ENCODE measurements around the gene SESN2.

DNA sequence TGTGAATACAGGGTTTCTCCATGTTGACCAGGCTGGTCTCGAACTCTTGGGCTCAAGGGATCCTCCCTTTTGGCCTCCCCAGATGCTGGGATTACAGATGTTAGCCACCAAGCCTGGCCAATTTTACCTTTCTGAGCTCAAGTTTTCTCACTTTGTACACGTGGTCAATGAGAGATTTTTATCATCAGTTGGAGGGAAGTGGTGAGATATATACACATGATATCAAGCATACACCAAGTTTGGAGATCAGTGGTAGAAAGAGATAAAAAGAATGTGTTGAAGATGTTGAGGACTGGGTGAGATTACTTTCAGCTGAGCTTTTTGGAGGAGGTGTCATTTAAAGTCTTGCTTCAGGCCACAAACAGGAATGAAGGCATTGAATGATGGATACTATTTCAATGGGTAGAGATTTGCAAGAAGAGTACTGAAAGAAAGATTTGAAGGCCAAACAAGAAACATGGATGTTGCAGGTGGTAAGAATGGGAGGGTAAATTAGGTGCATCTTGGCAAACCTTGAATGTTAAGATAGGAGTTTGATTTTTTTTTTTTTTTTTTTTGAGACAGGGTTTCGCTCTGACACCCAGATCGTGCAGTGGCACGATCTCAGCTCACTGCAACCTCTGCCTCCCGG lies 3.0 kb upstream of the SESN2 start:
- TF ChIP-seq, protein P1, sequence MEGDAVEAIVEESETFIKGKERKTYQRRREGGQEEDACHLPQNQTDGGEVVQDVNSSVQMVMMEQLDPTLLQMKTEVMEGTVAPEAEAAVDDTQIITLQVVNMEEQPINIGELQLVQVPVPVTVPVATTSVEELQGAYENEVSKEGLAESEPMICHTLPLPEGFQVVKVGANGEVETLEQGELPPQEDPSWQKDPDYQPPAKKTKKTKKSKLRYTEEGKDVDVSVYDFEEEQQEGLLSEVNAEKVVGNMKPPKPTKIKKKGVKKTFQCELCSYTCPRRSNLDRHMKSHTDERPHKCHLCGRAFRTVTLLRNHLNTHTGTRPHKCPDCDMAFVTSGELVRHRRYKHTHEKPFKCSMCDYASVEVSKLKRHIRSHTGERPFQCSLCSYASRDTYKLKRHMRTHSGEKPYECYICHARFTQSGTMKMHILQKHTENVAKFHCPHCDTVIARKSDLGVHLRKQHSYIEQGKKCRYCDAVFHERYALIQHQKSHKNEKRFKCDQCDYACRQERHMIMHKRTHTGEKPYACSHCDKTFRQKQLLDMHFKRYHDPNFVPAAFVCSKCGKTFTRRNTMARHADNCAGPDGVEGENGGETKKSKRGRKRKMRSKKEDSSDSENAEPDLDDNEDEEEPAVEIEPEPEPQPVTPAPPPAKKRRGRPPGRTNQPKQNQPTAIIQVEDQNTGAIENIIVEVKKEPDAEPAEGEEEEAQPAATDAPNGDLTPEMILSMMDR (IDR thresholded peaks at IDR 0.05): no peak
- no peak for TF ChIP-seq EZH2 (IDR thresholded peaks at IDR 0.05; ENCODE audit: borderline replicate concordance, insufficient read depth, low read depth, low read length, poor library complexity, severe bottlenecking)
